Measurements from ENCODE around the gene INPPL1. TPM values are rescaled to one million over a fixed set of nuclear protein-coding genes. Genes with fewer than 3 reads are reported as not detected.
A peak's percentile ranks its signal among the peaks of the same experiment; 100 is the strongest.

The INPPL1 gene
- total and polyA plus RNA-seq, 12 donors: 50.1 to 146 (median 107) TPM

DNA sequence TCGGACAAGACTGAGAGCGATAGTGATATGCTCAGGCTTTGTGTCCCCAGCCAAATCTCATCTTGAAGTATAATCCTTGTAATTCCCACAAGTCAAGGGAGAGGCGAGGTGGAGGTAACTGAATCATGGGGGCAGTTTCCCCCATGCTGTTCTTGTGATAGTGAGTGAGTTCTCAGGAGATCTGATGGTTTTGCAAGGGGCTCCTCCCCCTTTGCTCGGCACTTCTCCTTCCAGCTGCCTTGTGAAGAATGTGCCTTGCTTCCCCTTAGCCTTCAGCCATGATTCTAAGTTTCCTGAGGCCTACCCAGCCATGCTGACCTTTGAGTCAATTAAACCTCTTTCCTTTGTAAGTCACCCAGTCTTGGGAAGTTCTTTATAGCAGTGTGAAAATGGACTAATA lies 15.5 kb upstream of the INPPL1 start:
- Histone ChIP-seq H3K27me3 (peaks cover 0 to 6% (median 0%) of the 10 kb centered on the region in 7 donors), H3K9me3 (peaks cover 0 to 22% (median 12%) of the 10 kb centered on the region in 11 donors), H3K36me3 (no peaks in the 10 kb centered on the region), H3K4me3 (no peak overlapping the region), H3K27ac (peak overlapping the region in 1 of 10 donors; percentile 8), H3K4me1 (peaks cover 0 to 17% (median 0%) of the 10 kb centered on the region in 9 donors)
- DNase-seq: no peak
- intact Hi-C loops (cut with DNase I): no loop called here
- WGBS, 2 donors: 75 to 76% methylated on average over 4 of the region's 4 CpGs
- TF ChIP-seq, protein P1, sequence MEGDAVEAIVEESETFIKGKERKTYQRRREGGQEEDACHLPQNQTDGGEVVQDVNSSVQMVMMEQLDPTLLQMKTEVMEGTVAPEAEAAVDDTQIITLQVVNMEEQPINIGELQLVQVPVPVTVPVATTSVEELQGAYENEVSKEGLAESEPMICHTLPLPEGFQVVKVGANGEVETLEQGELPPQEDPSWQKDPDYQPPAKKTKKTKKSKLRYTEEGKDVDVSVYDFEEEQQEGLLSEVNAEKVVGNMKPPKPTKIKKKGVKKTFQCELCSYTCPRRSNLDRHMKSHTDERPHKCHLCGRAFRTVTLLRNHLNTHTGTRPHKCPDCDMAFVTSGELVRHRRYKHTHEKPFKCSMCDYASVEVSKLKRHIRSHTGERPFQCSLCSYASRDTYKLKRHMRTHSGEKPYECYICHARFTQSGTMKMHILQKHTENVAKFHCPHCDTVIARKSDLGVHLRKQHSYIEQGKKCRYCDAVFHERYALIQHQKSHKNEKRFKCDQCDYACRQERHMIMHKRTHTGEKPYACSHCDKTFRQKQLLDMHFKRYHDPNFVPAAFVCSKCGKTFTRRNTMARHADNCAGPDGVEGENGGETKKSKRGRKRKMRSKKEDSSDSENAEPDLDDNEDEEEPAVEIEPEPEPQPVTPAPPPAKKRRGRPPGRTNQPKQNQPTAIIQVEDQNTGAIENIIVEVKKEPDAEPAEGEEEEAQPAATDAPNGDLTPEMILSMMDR (IDR thresholded peaks at IDR 0.05): no peak
- no peak for ATAC-seq

DNA sequence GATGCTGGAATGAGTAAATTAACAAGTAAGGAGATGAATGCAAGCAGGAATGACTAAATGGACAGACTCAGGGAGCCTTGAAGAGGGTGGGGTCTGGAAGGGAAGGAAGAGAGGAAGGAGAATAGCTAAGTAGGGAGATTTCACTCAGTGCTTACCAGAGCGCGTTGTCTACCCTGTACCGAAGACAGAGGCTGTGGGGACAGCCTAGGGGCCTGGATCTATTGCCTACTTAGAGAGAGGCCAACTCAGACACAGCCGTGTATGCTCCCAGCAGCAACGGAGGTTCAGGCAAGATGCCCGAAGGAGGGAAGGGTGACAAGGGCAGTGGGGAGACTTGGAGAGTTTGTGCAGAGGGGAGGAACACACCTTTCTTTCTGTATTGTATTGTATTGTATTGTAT lies 7.9 kb upstream of the INPPL1 start, which contains the start of gene FOLR2:
FOLR2 (plus strand) TSS at position 157 of the 400 bp plus-strand sequence. CDS start 1,791 bp downstream, outside the sequence.
- Histone ChIP-seq H3K36me3 (no peaks in the 10 kb centered on the region), H3K27me3 (peaks cover 0 to 21% (median 0%) of the 10 kb centered on the region in 7 donors), H3K27ac (peak within 1 kb of the TSS in 3 of 10 donors; percentile 1 to 84 (median 23)), H3K9me3 (no peaks in the 10 kb centered on the region), H3K4me1 (peaks cover 0 to 16% (median 0%) of the 10 kb centered on the region in 9 donors), H3K4me3 (peak within 1 kb of the TSS in 5 of 10 donors; percentile 3 to 43 (median 26))
- peak in 4 of 8 donors; percentile 46 to 57 (median 46) for ATAC-seq
- DNase-seq: no peak
- 73 to 82% methylated on average over 6 of the region's 6 CpGs for WGBS, 2 donors
- TF ChIP-seq, protein P1 (IDR thresholded peaks at IDR 0.05): no peak
- intact Hi-C loops (cut with DNase I): no loop called here

DNA sequence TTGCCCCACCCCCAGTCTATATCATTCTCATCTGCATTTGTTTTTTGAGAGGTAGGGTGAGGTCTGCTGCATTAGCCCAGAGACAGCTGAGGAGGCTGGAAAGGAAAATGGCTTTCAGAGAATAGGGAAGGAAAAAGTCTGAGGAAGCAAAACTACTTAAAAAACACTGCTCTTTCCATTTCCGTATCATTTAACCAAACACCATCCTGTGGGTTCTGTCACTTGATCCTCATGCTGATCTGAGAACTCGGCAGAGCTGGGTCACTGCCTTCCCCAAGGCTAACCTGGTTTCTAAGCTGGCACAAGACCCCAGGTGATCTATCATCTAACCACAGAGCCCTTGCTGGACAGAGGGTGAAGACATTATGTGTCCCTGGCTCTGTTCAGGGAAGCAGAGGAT lies 6.7 kb upstream of the INPPL1 start:
- ATAC-seq (peak in 3 of 8 donors; percentile 29 to 66 (median 36)), DNase-seq (no peak)
- Histone ChIP-seq H3K27ac (peak overlapping the region in 5 of 10 donors; percentile 1 to 84 (median 28)), H3K4me1 (peaks cover 0 to 28% (median 8%) of the 10 kb centered on the region in 9 donors), H3K27me3 (peaks cover 0 to 21% (median 0%) of the 10 kb centered on the region in 7 donors), H3K4me3 (peak overlapping the region in 5 of 10 donors; percentile 3 to 43 (median 26)), H3K36me3 (no peaks in the 10 kb centered on the region), H3K9me3 (no peaks in the 10 kb centered on the region)
- intact Hi-C loops (cut with DNase I): no loop called here
- WGBS, 2 donors: 37 to 41% methylated on average over 2 of the region's 2 CpGs
- TF ChIP-seq, protein P1 (IDR thresholded peaks at IDR 0.05): no peak

DNA sequence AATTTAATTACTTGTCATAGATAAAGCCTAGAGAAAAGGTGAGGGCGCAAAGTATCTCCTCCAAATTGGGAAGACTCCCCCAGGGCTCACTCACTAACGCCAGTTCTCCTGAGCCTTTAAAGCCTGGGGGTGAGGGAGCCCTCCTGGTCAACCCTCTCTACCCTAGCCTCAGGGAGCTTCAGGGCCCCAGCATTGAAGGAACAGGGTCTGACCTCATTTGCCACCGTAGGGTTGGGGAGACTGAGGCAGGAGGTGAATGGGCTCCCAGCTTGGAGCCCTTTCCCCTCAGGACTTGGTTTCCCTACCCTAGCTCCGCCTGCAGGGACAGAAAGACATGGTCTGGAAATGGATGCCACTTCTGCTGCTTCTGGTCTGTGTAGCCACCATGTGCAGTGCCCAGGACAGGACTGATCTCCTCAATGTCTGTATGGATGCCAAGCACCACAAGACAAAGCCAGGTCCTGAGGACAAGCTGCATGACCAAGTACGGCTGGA lies 6.3 kb upstream of the INPPL1 start:
- DNase-seq: no peak
- WGBS, 2 donors: 86 to 91% methylated on average over 5 of the region's 5 CpGs
- no peaks in the 10 kb centered on the region for H3K9me3 ChIP-seq
- H3K27me3 ChIP-seq: peaks cover 0 to 21% (median 0%) of the 10 kb centered on the region in 7 donors
- H3K36me3 ChIP-seq: no peaks in the 10 kb centered on the region
- intact Hi-C loops (cut with DNase I): no loop called here
- ATAC-seq: no peak
- H3K27ac ChIP-seq: peak overlapping the region in 4 of 10 donors; percentile 10 to 84 (median 38)
- H3K4me1 ChIP-seq: peaks cover 0 to 29% (median 8%) of the 10 kb centered on the region in 9 donors
- H3K4me3 ChIP-seq: peak overlapping the region in 4 of 10 donors; percentile 16 to 43 (median 17)
- TF ChIP-seq, protein P1 (IDR thresholded peaks at IDR 0.05): no peak
